ENCODE measurements around the gene SOWAHB.

SOWAHB gene, protein sequence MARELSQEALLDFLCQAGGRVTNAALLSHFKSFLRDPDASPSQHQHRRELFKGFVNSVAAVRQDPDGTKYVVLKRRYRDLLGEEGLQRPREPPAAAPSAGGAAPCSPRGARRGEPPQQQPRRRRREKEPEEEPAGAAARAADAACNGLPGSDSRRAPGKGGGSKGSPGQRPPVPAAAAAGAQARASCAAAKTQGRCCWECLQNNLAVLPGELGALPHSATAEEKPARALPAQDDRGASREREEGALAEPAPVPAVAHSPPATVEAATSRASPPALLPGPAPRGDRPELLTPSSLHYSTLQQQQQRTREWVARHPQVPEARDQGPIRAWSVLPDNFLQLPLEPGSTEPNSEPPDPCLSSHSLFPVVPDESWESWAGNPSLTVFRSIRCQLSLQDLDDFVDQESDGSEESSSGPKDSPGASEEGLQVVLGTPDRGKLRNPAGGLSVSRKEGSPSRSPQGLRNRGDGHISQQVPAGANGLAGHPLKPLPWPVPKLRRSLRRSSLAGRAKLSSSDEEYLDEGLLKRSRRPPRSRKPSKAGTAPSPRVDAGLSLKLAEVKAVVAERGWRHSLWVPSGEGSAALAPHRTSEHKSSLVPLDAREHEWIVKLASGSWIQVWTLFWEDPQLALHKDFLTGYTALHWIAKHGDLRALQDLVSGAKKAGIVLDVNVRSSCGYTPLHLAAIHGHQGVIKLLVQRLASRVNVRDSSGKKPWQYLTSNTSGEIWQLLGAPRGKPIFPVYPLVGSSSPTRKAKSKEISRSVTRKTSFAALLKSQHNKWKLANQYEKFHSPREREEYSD

GRCh38 chr4:76897536-76898384, at the start of gene SOWAHB:
TSS of gene SOWAHB (minus strand) at chr4:76898144. CDS start at chr4:76897849, 295 bp downstream.
- DNase-seq = peak; percentile 11

GRCh38 chr4:76947369-76947768, 49.4 kb upstream of the SOWAHB start:
- no peak for DNase-seq

DNA sequence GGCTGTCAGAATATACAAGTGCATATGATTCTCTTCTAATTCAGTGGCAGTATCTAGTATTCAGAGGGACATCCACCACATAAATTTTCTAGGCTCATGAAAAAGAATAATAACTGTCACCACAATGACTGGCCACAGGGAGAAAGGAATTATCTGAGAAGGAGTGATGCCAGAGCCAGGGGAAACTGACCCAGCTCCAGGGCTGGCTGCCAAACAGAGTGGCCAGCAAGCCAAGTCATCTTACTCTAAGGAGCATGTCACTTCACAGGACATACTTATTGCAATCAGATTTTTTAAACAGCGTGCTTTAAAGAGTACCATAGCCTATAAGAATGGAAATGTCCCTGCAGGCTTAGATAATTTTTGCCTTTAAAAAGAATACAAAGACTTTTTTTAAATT, 45.8 kb upstream of the SOWAHB start:
- DNase-seq = no peak

- no peak for DNase-seq
Measured at GRCh38 chr4:76943129-76943620, 45.2 kb upstream of the SOWAHB start.

GRCh38 chr4:76939184-76939583, 41.2 kb upstream of the SOWAHB start:
- DNase-seq = no peak

- DNase-seq = no peak
Measured at GRCh38 chr4:76931576-76932276, 33.8 kb upstream of the SOWAHB start.

DNA sequence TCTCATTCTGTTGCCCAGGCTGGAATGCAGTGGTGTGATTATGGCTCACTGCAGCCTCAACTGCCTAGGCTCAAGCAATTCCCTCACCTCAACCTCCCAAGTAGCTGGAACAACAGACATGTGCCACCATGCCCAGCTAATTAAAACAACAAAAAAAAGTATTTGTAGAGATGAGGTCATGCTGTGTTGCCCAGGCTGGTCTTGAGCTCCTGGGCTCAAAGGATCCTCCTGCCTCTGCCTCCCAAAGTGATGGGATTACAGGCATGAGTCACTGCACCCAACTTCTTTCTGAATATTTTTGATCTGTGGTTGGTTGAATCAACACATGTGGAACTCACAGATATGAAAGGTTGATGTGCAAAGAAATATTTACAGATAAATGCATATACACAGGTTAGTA, 33.1 kb upstream of the SOWAHB start:
- no peak for DNase-seq

DNA sequence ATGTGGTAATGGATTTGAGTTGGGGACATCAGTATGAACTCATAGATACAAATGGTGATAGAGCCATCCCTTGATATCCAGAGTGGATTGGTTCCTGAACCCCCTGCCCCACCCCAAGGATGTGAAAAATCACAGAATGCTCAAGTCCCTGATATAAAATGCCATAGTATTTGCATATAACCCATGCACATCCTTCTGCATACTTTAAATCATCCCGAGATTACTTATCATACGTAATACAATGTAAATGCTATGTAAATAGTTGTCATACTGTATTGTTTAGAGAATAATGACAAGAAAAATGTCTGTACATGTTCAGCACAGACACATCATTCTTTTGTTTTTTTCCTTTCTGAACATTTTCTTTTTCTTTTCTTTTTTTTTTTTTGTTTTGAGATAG, 32.7 kb upstream of the SOWAHB start:
- no peak for DNase-seq

- no peak for DNase-seq
Measured at GRCh38 chr4:76926841-76927240, 28.9 kb upstream of the SOWAHB start.

- DNase-seq = no peak
Measured at GRCh38 chr4:76923619-76924357, 25.8 kb upstream of the SOWAHB start.

DNA sequence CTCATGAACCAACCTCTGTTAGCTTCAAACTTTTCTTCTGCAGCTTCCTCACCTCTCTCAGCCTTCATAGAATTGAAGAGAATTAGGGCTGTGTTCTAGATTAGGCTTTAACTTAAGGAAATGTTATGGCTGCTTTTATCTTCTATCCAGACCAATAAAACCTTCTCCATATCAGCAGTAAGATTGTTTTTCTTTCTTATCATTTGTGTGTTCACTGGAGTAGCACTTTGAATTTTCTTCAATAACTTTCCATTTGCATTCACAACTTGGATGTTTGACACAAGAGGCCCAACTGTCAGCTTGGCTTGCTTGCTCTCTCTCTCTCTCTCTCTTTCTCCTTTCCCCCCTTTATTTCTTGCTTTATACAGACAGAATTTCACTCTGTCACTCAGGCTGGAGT, 22.8 kb upstream of the SOWAHB start:
- no peak for DNase-seq

- DNase-seq = no peak
Measured at GRCh38 chr4:76909711-76910110, 11.8 kb upstream of the SOWAHB start.

- DNase-seq = no peak
Measured at GRCh38 chr4:76905521-76905920, 7.6 kb upstream of the SOWAHB start.

GRCh38 chr4:76904646-76905190, 6.8 kb upstream of the SOWAHB start:
- no peak for DNase-seq

DNA sequence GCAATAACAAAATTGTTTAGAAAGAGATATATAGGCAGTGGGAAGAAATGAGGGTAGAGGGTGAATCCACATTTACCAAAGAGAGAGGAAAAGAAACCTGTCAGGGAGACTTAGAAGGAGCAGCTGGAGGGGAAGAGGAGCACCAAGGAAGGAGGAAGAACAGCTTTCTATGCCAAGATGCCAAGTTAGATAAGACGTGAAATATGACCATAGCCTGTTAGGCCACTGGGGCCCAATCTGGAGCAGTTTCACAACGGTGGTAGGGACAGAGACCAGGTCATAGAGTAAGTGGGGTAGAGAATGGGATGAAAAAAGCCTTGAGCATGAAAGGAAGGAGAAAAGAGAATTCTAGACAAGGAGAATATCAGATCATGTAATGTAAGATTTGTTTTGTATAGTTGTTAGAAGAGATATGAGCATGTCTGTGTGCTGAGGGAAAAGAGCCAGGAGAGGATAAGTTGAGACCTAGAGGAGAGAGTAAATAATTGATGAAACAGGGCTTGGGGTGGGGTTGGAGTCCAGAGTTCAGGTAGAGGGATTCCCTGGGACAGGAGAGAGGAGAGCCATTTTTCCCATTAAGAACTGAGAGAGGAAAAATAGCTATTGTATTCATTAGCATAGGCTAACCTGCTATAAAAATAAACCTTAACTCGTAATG, 4.4 kb upstream of the SOWAHB start:
- no peak for DNase-seq

DNA sequence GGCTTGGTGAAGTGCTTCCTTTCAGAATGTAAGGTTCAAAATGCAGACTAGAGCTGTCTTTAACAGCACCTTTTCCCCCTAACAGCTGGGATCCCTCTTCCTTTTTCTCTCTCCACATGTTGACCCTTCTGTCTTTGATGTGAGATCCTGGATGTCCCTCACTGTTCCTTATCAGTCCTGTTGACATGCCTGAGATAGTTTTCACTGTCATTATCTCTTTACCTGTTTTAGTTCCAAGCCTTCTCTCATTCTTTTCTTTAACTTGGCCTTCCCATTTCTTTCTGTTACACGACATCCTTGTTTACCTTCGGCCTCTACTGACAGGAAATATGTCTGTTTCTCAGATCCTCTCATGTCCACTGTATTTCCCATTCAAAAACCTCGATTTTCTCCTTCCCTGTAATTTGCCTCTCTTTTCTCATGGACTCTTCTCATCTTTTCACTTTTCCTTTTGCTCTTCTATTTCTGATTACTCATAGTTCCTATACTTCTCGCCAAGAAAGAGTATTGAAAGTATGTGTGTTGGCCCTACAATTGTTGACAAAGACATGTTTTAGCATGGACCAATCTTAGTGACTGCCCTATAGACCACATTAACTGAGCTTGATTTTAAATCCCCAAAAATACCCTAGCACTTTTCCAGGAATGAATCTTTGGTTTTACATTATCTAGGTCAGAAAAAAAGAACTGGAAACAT, 1.2 kb upstream of the SOWAHB start:
- no peak for DNase-seq

DNA sequence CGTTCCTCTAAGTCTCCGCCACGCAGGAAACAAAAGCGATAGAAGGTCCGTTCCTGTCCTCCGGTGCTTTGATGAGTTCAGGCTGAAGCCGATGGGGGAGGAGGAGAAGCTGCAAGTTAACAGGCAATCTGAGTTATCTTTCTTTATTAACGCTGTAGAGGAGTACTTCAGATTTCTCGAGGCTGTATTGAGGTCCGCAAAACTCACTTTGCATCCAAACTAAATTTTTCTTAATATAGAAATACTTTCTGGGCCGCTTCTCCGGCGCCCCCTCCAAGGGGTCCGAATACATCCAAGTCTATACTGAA, 395 bp upstream of the SOWAHB start:
- DNase-seq = no peak

GRCh38 chr4:76896614-76897535, 1.1 kb downstream of the SOWAHB start:
- DNase-seq = no peak

- DNase-seq = no peak
Measured at GRCh38 chr4:76896048-76896447, 1.9 kb downstream of the SOWAHB start.
